Astrocyte (in vitro differentiated cells and primary cell): ENCODE data around the gene VSTM2L. TPM values are rescaled to one million over a fixed set of nuclear protein-coding genes. Genes with fewer than 3 reads are reported as not detected.
A peak's percentile ranks its signal among the peaks of the same experiment; 100 is the strongest.

Experiments
- DNase-seq: peaks from one replicate; pipeline ENCODE4 v3.0.0-alpha.2; 2010; ENCODE audit warnings: low read depth
- FAIRE-seq: peaks from 2 replicates; lab custom pipeline; 2011; peaks lifted over from hg19 to GRCh38; lab: Jason Lieb, UNC
- H2AFZ ChIP-seq: 2 replicates; pipeline ENCODE4 v1.6.0; 2012; ENCODE audit warnings: low read depth, low read length, inconsistent platforms
- H3K27ac ChIP-seq: 2 replicates; pipeline ENCODE4 v1.5.1; 2011; ENCODE audit warnings: low read depth, low read length, inconsistent platforms
- H3K27me3 ChIP-seq: 2 replicates; pipeline ENCODE4 v1.6.0; 2011; ENCODE audit warnings: low read length, inconsistent platforms; ENCODE audit not compliant: insufficient read depth
- H3K36me3 ChIP-seq: 2 replicates; pipeline ENCODE4 v1.5.1; 2011; ENCODE audit warnings: low read length, inconsistent platforms; ENCODE audit not compliant: insufficient read depth
- H3K4me1 ChIP-seq: 2 replicates; pipeline ENCODE4 v1.5.1; 2011; ENCODE audit warnings: low read length, inconsistent platforms; ENCODE audit not compliant: insufficient read depth
- H3K4me2 ChIP-seq: 2 replicates; pipeline ENCODE4 v1.6.0; 2012; ENCODE audit warnings: low read length, inconsistent platforms
- H3K4me3 ChIP-seq: 2 replicates; pipeline ENCODE4 v1.5.1; 2011; ENCODE audit warnings: low read depth, mild to moderate bottlenecking, low read length, inconsistent platforms; ENCODE audit not compliant: insufficient read depth
- H3K79me2 ChIP-seq: 2 replicates; pipeline ENCODE4 v1.6.0; 2012; ENCODE audit warnings: mild to moderate bottlenecking, low read length, inconsistent platforms; ENCODE audit not compliant: insufficient read depth
- H3K9ac ChIP-seq: 2 replicates; pipeline ENCODE4 v1.6.0; 2012; ENCODE audit warnings: mild to moderate bottlenecking, low read length, inconsistent platforms
- H3K9me3 ChIP-seq: 2 replicates; pipeline ENCODE4 v1.5.1; 2012; ENCODE audit warnings: low read depth, mild to moderate bottlenecking, low read length, inconsistent platforms; ENCODE audit not compliant: insufficient read depth
- H4K20me1 ChIP-seq: 2 replicates; pipeline ENCODE4 v1.6.0; 2012; ENCODE audit warnings: low read length, inconsistent platforms; ENCODE audit not compliant: insufficient read depth
- H3K27ac Mint-ChIP-seq: one replicate; pipeline ENCODE4 v1.8.0; 2021; ENCODE audit warnings: mild to moderate bottlenecking, mixed read lengths; ENCODE audit not compliant: unreplicated experiment
- H3K27me3 Mint-ChIP-seq: one replicate; pipeline ENCODE4 v1.8.0; 2021; ENCODE audit warnings: low read depth, mixed read lengths; ENCODE audit not compliant: unreplicated experiment
- H3K36me3 Mint-ChIP-seq: one replicate; pipeline ENCODE4 v1.8.0; 2021; ENCODE audit warnings: low read depth, mixed read lengths; ENCODE audit not compliant: unreplicated experiment
- H3K4me1 Mint-ChIP-seq: one replicate; pipeline ENCODE4 v1.8.0; 2021; ENCODE audit warnings: low read depth, mixed read lengths; ENCODE audit not compliant: unreplicated experiment
- H3K4me3 Mint-ChIP-seq: one replicate; pipeline ENCODE4 v1.8.0; 2021; ENCODE audit warnings: mild to moderate bottlenecking, moderate library complexity, mixed read lengths; ENCODE audit not compliant: unreplicated experiment
- H3K9me3 Mint-ChIP-seq: one replicate; pipeline ENCODE4 v1.8.0; 2021; ENCODE audit warnings: mild to moderate bottlenecking, mixed read lengths; ENCODE audit not compliant: unreplicated experiment
- CTCF ChIP-seq: IDR thresholded peaks from 2 replicates; pipeline ENCODE4 v1.5.1; 2011; ENCODE audit warnings: low read depth, mild to moderate bottlenecking, inconsistent platforms, low read length, moderate library complexity; ENCODE audit not compliant: insufficient read depth
- EZH2 ChIP-seq: IDR thresholded peaks from 2 replicates; pipeline ENCODE4 v1.6.1; 2012; ENCODE audit warnings: mild to moderate bottlenecking, low read length, inconsistent platforms; ENCODE audit not compliant: insufficient read depth
- total RNA-seq: library from RNA; stranded (reverse); gene quantifications from 2 replicates; pipeline ENCODE4 v1.2.1, GENCODE V29; 2021

Gene VSTM2L
- total RNA-seq, 1 donor from 2014 or later, result 18.5 TPM

GRCh38 chr20:37994512-37994911 lies 91.6 kb downstream of the VSTM2L start:
- H3K4me2 ChIP-seq, result peak overlapping the region; percentile 25
- no peak overlapping the region for H3K27ac ChIP-seq
- Mint-ChIP-seq H3K4me3 (peak overlapping the region; percentile 21), H3K4me1 (peaks cover 39% of the 10 kb centered on the region), H3K36me3 (peaks cover 19% of the 10 kb centered on the region), H3K27ac (no peak overlapping the region), H3K9me3 (no peaks in the 10 kb centered on the region), H3K27me3 (no peaks in the 10 kb centered on the region)
- no peaks in the 10 kb centered on the region for H3K79me2 ChIP-seq
- no peak for TF ChIP-seq EZH2
- no peak for TF ChIP-seq CTCF
- peak overlapping the region; percentile 9 for H3K9ac ChIP-seq
- no peaks in the 10 kb centered on the region for H3K9me3 ChIP-seq
- no peak overlapping the region for H2AFZ ChIP-seq
- no peaks in the 10 kb centered on the region for H3K27me3 ChIP-seq
- no peak for FAIRE-seq
- no peak overlapping the region for H3K4me3 ChIP-seq
- H3K36me3 ChIP-seq, result peaks cover 13% of the 10 kb centered on the region
- peak; percentile 83 for DNase-seq
- peaks cover 19% of the 10 kb centered on the region for H4K20me1 ChIP-seq
- peaks cover 49% of the 10 kb centered on the region for H3K4me1 ChIP-seq

Other genes starting within 250 kb of the VSTM2L start
- gene CTNNBL1, start 209.1 kb upstream of the VSTM2L start, total RNA-seq, result 59.6 and 67.0 TPM in 2 replicates
- 13.4 and 16.9 TPM in 2 replicates for gene TTI1, start 130.3 kb downstream of the VSTM2L start, total RNA-seq
- gene RPRD1B, start 130.6 kb downstream of the VSTM2L start, total RNA-seq, result 20.7 and 21.6 TPM in 2 replicates